Mesenchymal stem cell (in vitro differentiated cells and primary cell): ENCODE measurements around the gene DOK5.
"Not testable (repeated sequence)": the region's sequence is repeated elsewhere in the genome, so short reads cannot be mapped to it uniquely, and the experiment has no call there.

Experiments used
- DNase-seq: peaks from one replicate; pipeline ENCODE4 v3.0.0-alpha.2; 2013
- H2AFZ ChIP-seq: one replicate; pipeline ENCODE4 v1.6.1; 2013; ENCODE audit warnings: low read depth, mild to moderate bottlenecking, control low read depth, inconsistent platforms, low read length, moderate library complexity
- H2AK5ac ChIP-seq: 2 replicates; pipeline ENCODE4 v1.6.1; 2013; ENCODE audit warnings: low read length, moderate library complexity, mild to moderate bottlenecking, inconsistent platforms; ENCODE audit not compliant: severe bottlenecking
- H2BK120ac ChIP-seq: one replicate; pipeline ENCODE4 v1.6.1; 2013; ENCODE audit warnings: low read depth, mild to moderate bottlenecking, inconsistent platforms, low read length, moderate library complexity
- H2BK12ac ChIP-seq, 2 experiments: one replicate each; pipeline ENCODE4 v1.6.1; 2013; ENCODE audit warnings: inconsistent platforms in 2 of 2, low read length in 2 of 2, mild to moderate bottlenecking in 2 of 2, moderate library complexity in 2 of 2, control low read depth in 1 of 2
- H2BK15ac ChIP-seq: one replicate; pipeline ENCODE4 v1.6.1; 2013; ENCODE audit warnings: mild to moderate bottlenecking, low read depth, inconsistent platforms; ENCODE audit not compliant: poor library complexity, severe bottlenecking
- H2BK5ac ChIP-seq: 2 replicates; pipeline ENCODE4 v1.6.1; 2013; ENCODE audit warnings: low read depth, mild to moderate bottlenecking, low read length, control low read depth, inconsistent platforms; ENCODE audit not compliant: poor library complexity, severe bottlenecking
- H3K14ac ChIP-seq, 2 experiments: one replicate each; pipeline ENCODE4 v1.6.1; 2013; ENCODE audit warnings: inconsistent platforms in 2 of 2, low read length in 2 of 2, control low read depth in 1 of 2, mild to moderate bottlenecking in 1 of 2, moderate library complexity in 1 of 2
- H3K18ac ChIP-seq, 2 experiments: one replicate each; pipeline ENCODE4 v1.6.1; 2013; ENCODE audit warnings: inconsistent platforms in 2 of 2, low read length in 2 of 2, control low read depth in 1 of 2, low read depth in 1 of 2, mild to moderate bottlenecking in 1 of 2
- H3K23ac ChIP-seq, 2 experiments: one replicate each; pipeline ENCODE4 v1.6.1; 2013; ENCODE audit warnings: inconsistent platforms in 2 of 2, low read length in 2 of 2, mild to moderate bottlenecking in 2 of 2, moderate library complexity in 2 of 2, control low read depth in 1 of 2
- H3K27ac ChIP-seq: 2 replicates; pipeline ENCODE4 v1.5.1; 2013; ENCODE audit warnings: mild to moderate bottlenecking, moderate library complexity, low read length, control low read depth, inconsistent platforms; ENCODE audit not compliant: poor library complexity, severe bottlenecking
- H3K27me3 ChIP-seq, 2 experiments: 2 replicates each; pipeline versions ENCODE4 v1.6.1 to v1.7.0; 2013; ENCODE audit warnings: low read length in 2 of 2, mild to moderate bottlenecking in 2 of 2, moderate library complexity in 2 of 2, control low read depth in 1 of 2, inconsistent platforms in 1 of 2; ENCODE audit not compliant: control insufficient read depth in 1 of 2, insufficient read depth in 1 of 2
- H3K36me3 ChIP-seq, 2 experiments: 2 replicates each; pipeline versions ENCODE4 v1.6.1 to v1.7.0; 2013; ENCODE audit warnings: low read length in 2 of 2, control low read depth in 1 of 2, inconsistent platforms in 1 of 2, low read depth in 1 of 2, mild to moderate bottlenecking in 1 of 2; ENCODE audit not compliant: insufficient read depth in 2 of 2, control insufficient read depth in 1 of 2
- H3K4ac ChIP-seq, 2 experiments: one replicate each; pipeline ENCODE4 v1.6.1; 2013; ENCODE audit warnings: inconsistent platforms in 2 of 2, low read length in 2 of 2, mild to moderate bottlenecking in 2 of 2, moderate library complexity in 2 of 2, control low read depth in 1 of 2, low read depth in 1 of 2
- H3K4me1 ChIP-seq: 2 replicates; pipeline ENCODE4 v1.6.1; 2013; ENCODE audit warnings: low read depth, low read length, control low read depth; ENCODE audit not compliant: control insufficient read depth, insufficient read depth
- H3K4me2 ChIP-seq: 2 replicates; pipeline ENCODE4 v1.6.1; 2013; ENCODE audit warnings: low read length, mild to moderate bottlenecking, inconsistent platforms; ENCODE audit not compliant: poor library complexity, severe bottlenecking
- H3K4me3 ChIP-seq, 2 experiments: 2 replicates each; pipeline versions ENCODE4 v1.5.1 to v1.7.0; 2013; ENCODE audit warnings: low read length in 2 of 2, mild to moderate bottlenecking in 2 of 2, control low read depth in 1 of 2, low read depth in 1 of 2; ENCODE audit not compliant: insufficient read depth in 1 of 2
- H3K79me1 ChIP-seq: replicated peaks from 2 replicates; pipeline ENCODE4 v1.6.1; 2013; ENCODE audit warnings: mild to moderate bottlenecking, control low read depth, low read length, inconsistent platforms; ENCODE audit not compliant: poor library complexity, severe bottlenecking
- H3K9ac ChIP-seq: 2 replicates; pipeline ENCODE4 v1.7.0; 2013; ENCODE audit warnings: mild to moderate bottlenecking, low read length, moderate library complexity
- H3K9me3 ChIP-seq: 2 replicates; pipeline ENCODE4 v1.7.0; 2013; ENCODE audit warnings: mild to moderate bottlenecking, low read length; ENCODE audit not compliant: control insufficient read depth
- H4K8ac ChIP-seq: one replicate; pipeline ENCODE4 v1.6.1; 2013; ENCODE audit warnings: inconsistent platforms, mild to moderate bottlenecking, low read length, moderate library complexity
- H4K91ac ChIP-seq: one replicate; pipeline ENCODE4 v1.6.1; 2013; ENCODE audit warnings: mild to moderate bottlenecking, low read length, inconsistent platforms
- WGBS: methylation state at CpG from one replicate; pipeline ENCODE4 v1.1.7; 2013; ENCODE audit warnings: mixed read lengths; 5-methylcytosine and 5-hydroxymethylcytosine counted together

The DOK5 gene

GRCh38 chr20:54433636-54434035, 41.8 kb upstream of the DOK5 start:
- Histone ChIP-seq H2BK5ac (no peak overlapping the region), H3K27ac (no peak overlapping the region)
- 82% methylated on average over 9 of the region's 9 CpGs for WGBS

GRCh38 chr20:54434196-54434595, 41.2 kb upstream of the DOK5 start:
- Histone ChIP-seq H2BK15ac (no peak overlapping the region), H3K9ac (no peak overlapping the region), H3K79me1 (no peaks in the 10 kb centered on the region), H3K4me3 (no peak overlapping the region), H4K8ac (no peak overlapping the region), H2BK12ac (no peak overlapping the region), H3K27me3 (no peaks in the 10 kb centered on the region), H3K4ac (no peak overlapping the region), H3K36me3 (no peaks in the 10 kb centered on the region), H3K18ac (no peak overlapping the region), H2AK5ac (no peak overlapping the region), H2BK5ac (no peak overlapping the region), H2AFZ (no peak overlapping the region), H3K27ac (no peak overlapping the region), H3K9me3 (no peaks in the 10 kb centered on the region), H3K4me1 (no peaks in the 10 kb centered on the region), H3K4me2 (no peak overlapping the region), H4K91ac (no peak overlapping the region), H3K23ac (no peak overlapping the region), H3K14ac (no peak overlapping the region), H2BK120ac (no peak overlapping the region)
- no peak for DNase-seq
- 90% methylated on average over 5 of the region's 7 CpGs for WGBS

More at GRCh38 chr20:54433636-54434035, 41.8 kb upstream of the DOK5 start:
- Histone ChIP-seq H3K18ac (no peak overlapping the region), H3K14ac (no peak overlapping the region), H4K8ac (no peak overlapping the region), H3K79me1 (no peaks in the 10 kb centered on the region), H2BK12ac (no peak overlapping the region), H4K91ac (no peak overlapping the region), H3K27me3 (no peaks in the 10 kb centered on the region), H2AK5ac (no peak overlapping the region), H3K4me1 (no peaks in the 10 kb centered on the region), H3K9ac (no peak overlapping the region), H3K4ac (no peak overlapping the region), H3K36me3 (no peaks in the 10 kb centered on the region), H3K23ac (no peak overlapping the region), H3K4me3 (no peak overlapping the region), H3K9me3 (no peaks in the 10 kb centered on the region), H2BK15ac (no peak overlapping the region), H2BK120ac (no peak overlapping the region), H3K4me2 (no peak overlapping the region), H2AFZ (no peak overlapping the region)
- DNase-seq, result no peak

- Histone ChIP-seq H4K8ac (no peak overlapping the region), H3K36me3 (no peaks in the 10 kb centered on the region), H3K27ac (no peak overlapping the region), H2AFZ (no peak overlapping the region), H3K4ac (no peak overlapping the region), H3K4me3 (no peak overlapping the region), H3K23ac (no peak overlapping the region), H3K4me2 (no peak overlapping the region), H3K4me1 (no peaks in the 10 kb centered on the region), H2BK12ac (no peak overlapping the region), H2BK5ac (no peak overlapping the region), H4K91ac (no peak overlapping the region), H3K18ac (no peak overlapping the region), H2AK5ac (no peak overlapping the region), H2BK120ac (no peak overlapping the region), H2BK15ac (no peak overlapping the region), H3K14ac (no peak overlapping the region), H3K9ac (no peak overlapping the region), H3K79me1 (no peaks in the 10 kb centered on the region), H3K27me3 (no peaks in the 10 kb centered on the region), H3K9me3 (no peaks in the 10 kb centered on the region)
- no peak for DNase-seq
- 97% methylated on average over 3 of the region's 3 CpGs for WGBS
These were observed 40.4 kb upstream of the DOK5 start for GRCh38 chr20:54435015-54435414.

DNA sequence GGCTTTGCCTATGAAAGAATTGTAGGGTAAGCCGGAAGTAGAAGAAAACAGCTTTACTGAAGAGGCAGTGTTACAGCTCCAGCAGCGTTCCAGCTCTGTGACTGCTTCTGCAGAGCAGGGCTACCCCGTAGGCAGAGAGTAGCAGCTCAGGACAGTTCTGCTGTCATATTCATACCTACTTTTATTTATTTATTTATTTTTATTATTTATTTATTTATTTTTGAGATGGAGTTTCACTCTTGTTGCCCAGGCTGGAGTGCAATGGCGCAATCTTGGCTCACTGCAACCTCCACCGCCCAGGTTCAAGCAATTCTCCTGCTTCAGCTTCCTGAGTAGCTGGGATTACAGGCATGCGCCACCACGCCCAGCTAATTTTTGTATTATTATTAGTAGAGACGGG, 39.0 kb upstream of the DOK5 start:
- H3K9ac ChIP-seq, H3K79me1 ChIP-seq, H3K4me1 ChIP-seq, H3K14ac ChIP-seq, H3K4ac ChIP-seq, H3K36me3 ChIP-seq, DNase-seq, H2BK12ac ChIP-seq, H3K23ac ChIP-seq, H3K27ac ChIP-seq, H3K27me3 ChIP-seq, H2BK15ac ChIP-seq, H4K91ac ChIP-seq, H2BK120ac ChIP-seq, H2AFZ ChIP-seq, H4K8ac ChIP-seq, H3K9me3 ChIP-seq, H2BK5ac ChIP-seq, H2AK5ac ChIP-seq, H3K18ac ChIP-seq, H3K4me2 ChIP-seq, H3K4me3 ChIP-seq: not testable (repeated sequence)
- 88% methylated on average over 6 of the region's 8 CpGs for WGBS
